GM20431 (cell line): ENCODE data around the gene COL11A2.
"Not testable (repeated sequence)": the region's sequence is repeated elsewhere in the genome, so short reads cannot be mapped to it uniquely, and the experiment has no call there.

Source experiments
- in situ Hi-C: fragments of 300-500 bp; cut with MseI, MboI; formaldehyde crosslinking; loops from one replicate; pipeline ENCODE4 v1.15.0; 2020; ENCODE audit warnings: low sequenced_read_pairs; ENCODE audit not compliant: unreplicated experiment

COL11A2 gene

GRCh38 chr6:33192105-33192646 lies at the start of gene COL11A2:
TSS of gene COL11A2 (minus strand) at chr6:33192467. CDS start at chr6:33192240, 227 bp downstream.
- in situ Hi-C loops: no loop called here

DNA sequence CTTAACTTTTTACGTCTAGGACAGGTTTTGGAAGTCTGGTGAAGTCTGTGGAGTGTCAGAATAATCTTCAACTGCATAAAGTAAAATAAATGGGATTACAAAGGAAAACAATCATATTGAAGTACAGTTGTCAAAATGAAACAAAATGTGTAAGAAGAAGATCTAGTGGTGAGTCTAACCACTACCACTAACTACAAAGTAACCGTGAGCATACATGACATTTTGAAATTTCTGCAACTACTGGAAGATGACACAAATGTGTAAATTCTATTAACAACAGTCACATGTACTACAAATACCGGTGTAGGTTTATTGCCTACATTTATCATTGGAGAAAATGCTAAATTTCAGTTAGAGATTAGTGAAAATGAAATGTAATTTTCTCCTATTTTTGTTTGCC lies 49.7 kb upstream of the COL11A2 start:
- in situ Hi-C loops: loop anchor here (10.0 kb wide), 1 partner anchor 77 kb away; no protein-coding TSS in a partner anchor

DNA sequence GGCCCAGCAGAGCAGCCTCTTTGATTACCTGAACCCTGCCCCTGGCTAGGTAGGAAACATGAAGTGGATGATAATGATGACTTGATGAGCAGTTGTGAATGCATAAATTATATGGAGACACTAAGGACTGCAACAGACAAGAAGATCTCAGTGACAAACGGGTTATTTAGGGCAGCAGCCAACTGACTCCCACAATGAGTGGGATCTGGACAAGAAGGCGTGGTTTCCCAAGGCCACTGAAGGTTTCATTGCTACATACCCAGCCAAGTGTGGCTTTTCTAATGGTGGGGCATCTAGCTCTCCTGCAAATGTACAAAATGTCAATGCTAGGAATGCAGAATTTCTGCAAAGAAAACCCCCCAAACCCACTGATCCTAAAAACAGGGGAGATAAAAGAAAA lies 45.5 kb upstream of the COL11A2 start:
- in situ Hi-C loops: no loop called here

- in situ Hi-C loops: no loop called here
Measured at GRCh38 chr6:33236852-33237251, 44.6 kb upstream of the COL11A2 start.

GRCh38 chr6:33236328-33236727 lies 44.1 kb upstream of the COL11A2 start:
- in situ Hi-C loops: no loop called here

- in situ Hi-C loops: no loop called here
Measured at GRCh38 chr6:33235221-33235634, 43.0 kb upstream of the COL11A2 start.

DNA sequence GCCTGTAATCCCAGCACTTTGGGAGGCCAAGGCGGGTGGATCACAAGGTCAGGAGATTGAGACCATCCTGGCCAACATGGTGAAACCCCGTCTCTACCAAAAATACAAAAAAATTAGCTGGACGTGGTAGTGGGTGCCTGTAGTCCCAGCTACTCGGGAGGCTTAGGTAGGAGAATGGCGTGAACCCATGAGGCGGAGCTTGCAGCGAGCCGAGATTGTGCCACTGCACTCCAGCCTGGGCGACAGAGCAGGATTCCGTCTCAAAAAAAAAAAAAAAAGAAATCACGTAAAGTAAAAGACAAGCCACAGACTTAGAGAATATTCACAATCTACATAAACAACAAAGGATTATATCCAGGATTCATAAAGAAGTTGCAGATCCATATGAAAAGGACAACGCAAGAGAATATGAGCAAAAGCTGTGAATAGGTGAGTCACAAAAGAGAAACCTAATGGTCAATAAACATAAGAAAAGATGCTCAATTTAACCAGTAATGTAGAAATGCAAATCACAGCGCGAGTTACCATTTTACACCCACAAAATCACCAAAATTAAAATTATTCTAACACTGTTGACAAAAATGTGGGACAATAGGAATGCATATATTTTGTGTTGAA lies 34.3 kb upstream of the COL11A2 start:
- in situ Hi-C loops: not testable (repeated sequence)

DNA sequence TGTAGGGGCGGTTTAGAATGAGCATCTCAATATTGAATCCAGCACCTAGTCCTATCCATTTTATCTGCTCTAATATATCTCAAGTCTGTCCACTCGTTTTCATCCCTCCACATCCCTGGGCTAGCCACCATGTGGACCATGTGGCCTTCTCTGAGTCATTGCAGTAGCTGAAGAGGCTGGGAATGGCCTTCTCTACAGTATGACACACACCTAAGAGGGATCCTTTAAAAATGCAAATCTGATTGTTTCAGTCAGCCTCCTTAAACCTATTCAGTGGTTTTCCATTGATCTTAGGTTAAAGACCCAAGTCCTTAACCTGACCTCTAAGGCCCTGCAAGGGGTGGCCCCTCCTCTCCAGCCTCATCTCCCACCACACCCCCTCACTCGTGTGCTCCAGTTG lies 25.4 kb upstream of the COL11A2 start:
- in situ Hi-C loops: no loop called here

DNA sequence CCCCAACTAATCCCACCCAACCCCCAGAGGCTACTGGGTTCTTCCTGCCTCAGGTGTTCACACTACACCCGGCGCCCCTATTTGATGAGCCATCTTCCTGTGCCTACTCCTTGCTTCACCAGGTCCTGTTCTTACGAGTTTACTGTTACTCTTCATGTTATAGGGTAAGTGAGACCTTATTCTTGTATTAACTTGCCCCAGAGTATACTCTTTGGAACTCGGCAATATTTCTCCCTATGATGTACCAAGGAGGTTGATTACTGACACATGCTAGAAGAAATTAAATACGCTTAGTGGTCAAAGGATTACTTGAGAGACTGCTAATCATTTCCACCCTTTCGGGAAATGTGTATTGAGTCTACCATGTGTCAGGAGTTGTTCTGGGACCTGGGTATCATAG lies 25.0 kb upstream of the COL11A2 start:
- in situ Hi-C loops: no loop called here

DNA sequence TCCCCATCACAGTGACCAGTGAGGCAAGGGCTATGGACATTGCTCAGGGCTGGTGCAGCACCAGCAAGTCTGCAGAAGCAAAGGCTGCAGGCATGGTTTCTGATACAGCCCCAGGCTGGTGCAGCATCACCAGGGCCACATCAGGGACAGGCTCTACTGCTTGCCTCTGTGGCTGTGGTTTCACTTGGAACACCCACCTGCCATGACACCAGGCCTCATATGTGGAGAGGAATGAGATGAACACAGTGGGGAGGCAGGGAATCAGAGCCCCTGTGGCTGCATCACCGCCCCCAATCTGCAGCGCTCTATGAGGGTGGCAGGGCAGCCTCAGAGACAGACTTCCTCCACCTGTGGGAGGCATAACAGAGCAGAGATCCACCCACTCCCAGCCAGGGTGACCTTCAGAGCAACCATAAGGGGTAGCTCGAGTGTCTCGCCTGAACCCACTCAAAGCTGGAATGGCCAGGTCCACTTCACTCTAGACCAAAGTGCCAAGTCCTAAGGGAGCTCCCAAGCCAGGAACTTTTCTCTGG lies 23.9 kb upstream of the COL11A2 start:
- in situ Hi-C loops: no loop called here

DNA sequence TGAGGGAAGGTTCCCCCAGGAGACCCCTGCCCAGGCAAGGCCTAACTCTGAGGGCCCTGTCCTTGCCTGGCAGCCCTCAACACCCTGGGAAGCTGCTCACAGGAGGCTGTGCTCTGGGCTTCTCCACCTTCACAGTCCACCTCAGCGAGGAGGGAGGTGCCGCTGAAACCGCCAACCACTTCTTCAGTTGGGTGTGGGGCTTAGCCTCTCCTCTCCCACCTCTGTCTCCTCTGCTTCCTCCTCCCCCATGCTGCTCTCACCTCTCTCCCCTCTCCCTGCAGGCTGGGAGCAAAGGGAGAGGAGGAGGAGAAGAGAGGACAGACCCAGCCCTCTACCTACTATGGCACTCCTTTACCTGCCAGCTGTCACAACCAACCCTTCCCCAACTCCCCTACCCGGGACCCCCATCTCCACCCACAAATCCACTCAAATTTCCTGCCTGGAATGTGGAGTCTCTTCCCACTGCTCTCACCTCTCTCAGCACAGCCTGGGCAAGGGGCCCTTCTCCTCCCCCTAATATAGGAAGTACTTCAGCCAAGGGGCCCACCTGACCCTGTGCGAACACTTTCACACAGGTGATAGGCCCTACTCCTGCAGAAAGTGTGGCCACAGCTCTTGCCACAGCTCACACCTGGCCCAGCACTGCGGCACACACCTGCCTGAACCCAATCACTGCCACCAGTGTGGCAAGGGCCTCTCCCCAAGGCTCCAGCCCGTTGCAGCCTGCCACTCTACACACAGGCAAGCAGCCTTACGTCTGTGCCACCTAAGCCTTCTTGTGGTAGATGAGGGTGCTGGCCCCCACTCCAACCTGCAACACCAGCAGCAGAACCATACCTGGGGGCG lies 23.2 kb upstream of the COL11A2 start:
- in situ Hi-C loops: no loop called here

GRCh38 chr6:33213989-33214335 lies 21.7 kb upstream of the COL11A2 start:
- in situ Hi-C loops: no loop called here

DNA sequence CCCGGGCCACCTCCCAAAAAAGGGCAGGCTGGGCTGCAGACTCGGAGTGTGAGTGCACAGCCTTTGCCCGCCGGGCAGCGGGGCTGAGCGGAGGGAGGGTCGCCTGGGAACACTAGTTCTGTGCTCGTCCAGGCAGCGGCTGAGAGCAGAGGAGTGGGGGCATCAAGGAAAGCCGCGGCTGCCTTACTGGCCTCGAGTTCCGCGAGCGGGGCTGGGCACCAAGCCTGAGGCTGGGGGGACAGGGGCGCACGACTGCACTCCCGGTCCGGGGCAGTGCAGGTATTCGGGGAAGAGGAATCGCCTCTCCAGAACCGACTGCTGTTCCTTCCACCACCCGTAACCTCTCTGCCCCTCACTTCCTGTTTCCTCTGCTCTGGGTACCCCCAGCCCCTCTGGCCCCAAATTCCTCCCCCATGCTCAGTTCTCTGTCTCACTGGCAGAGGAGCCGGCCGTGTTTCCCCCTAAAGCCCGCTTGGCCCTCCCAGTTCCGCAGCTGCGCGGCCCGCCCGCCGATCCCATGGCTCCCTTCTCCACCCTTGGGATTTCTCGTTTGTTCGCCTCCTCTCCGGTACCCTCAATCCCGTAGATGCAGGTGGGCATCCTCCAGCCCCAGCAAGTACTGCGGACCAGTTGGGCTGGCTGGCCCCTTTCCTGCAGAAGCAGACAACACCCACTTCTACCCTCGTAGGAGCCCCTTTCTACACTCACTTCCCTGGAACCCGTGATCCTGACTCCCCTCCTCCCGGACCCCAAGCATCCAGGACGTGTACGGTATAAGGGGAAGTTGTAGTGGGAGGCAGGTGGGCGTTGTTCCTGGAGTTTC lies 21.1 kb upstream of the COL11A2 start:
- in situ Hi-C loops: no loop called here

DNA sequence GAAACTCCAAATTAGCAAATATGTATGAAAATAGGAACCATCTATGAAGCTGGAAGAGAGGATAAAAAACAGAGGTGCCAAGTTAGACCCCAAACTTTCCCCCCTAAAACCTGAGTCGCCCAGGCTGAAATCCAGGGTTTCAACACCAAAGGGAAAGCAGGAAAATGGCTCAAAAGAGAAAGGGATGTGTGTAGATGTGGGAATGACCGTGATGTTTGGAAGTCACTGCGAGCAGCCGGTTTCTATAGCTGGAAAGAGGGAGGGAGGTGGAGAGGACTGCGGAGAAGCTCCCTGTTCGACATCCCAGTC lies 20.5 kb upstream of the COL11A2 start:
- in situ Hi-C loops: no loop called here

GRCh38 chr6:33211666-33212422 lies 19.6 kb upstream of the COL11A2 start:
- in situ Hi-C loops: no loop called here

DNA sequence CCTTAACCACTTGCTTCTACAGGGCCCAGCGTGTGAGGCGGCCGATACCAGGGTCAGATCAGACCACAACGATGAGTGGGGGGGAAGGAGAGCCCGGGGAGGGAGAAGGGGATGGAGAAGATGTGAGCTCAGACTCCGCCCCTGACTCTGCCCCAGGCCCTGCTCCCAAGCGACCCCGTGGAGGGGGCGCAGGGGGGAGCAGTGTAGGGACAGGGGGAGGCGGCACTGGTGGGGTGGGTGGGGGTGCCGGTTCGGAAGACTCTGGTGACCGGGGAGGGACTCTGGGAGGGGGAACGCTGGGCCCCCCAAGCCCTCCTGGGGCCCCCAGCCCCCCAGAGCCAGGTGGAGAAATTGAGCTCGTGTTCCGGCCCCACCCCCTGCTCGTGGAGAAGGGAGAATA lies 18.9 kb upstream of the COL11A2 start:
- in situ Hi-C loops: no loop called here

DNA sequence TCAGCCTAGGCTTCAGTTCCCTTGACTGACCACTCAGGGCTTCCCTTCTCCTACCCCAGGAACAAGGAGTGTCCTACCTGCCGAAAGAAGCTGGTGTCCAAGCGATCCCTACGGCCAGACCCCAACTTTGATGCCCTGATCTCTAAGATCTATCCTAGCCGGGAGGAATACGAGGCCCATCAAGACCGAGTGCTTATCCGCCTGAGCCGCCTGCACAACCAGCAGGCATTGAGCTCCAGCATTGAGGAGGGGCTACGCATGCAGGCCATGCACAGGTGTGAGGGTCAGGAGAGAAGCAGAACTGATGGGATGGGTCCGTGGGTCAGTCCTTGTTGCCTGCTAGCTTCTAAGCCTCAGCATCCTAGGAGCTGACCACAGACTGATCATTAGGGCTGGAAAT lies 17.6 kb upstream of the COL11A2 start:
- in situ Hi-C loops: no loop called here

- in situ Hi-C loops: no loop called here
Measured at GRCh38 chr6:33208091-33208967, 16.1 kb upstream of the COL11A2 start, which contains the start of gene RING1. TSS of gene RING1 (plus strand) at chr6:33208500. CDS start at chr6:33208823, 323 bp downstream.
